ENCODE results near the gene CFAP221. TPM values are rescaled to one million over a fixed set of nuclear protein-coding genes. Genes with fewer than 3 reads are reported as not detected.

CFAP221 gene
- total RNA-seq, 2 experiments from 2014 or later = not detected

DNA sequence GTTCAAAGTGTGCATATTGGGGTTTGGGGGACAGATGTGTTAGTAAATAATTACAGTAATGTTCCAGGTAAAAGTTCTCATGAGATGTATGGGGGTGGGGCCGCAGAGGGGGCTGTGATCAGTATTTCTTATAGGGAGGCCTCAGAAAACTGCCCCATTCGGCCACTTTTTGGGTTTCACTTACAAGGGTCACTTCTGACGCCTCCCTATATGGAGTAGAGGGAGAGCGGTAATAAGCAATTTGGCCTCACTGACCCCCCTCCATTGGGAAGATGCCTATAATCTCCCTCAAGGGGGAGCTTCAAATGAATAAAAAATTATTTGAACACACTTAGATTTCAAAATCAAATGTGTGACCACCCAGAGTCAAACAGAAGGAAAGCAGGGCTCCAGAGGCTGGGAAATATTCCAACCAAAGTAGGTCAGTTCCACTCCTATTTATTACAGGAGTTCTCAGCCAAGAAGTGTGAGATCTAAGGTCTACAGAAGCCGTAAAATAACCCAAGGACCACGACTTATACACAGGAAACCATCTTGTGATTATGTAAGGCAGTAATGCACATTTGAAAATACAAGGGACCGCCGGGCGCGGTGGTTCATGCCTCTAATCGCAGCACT is 22.7 kb upstream of the CFAP221 start:
- no peaks in the 10 kb centered on the region for H3K36me3 Mint-ChIP-seq (ENCODE audit: low read depth)
- intact Hi-C loops (cut with DNase I, micrococcal nuclease) = no loop called here
- Histone ChIP-seq H3K36me3 (ENCODE audit: insufficient read depth, low read length) (no peaks in the 10 kb centered on the region), H3K27me3 (ENCODE audit: control insufficient read depth in 1 of 2, insufficient read depth in 2 of 2, low read length in 2 of 2) (peaks cover 15 to 18% of the 10 kb centered on the region in 2 experiments), H3K4me3 (ENCODE audit: low read length) (no peak overlapping the region), H3K4me1 (ENCODE audit: insufficient read depth, low read length) (no peaks in the 10 kb centered on the region), H3K27ac (ENCODE audit: low read depth in 1 of 2, low read length in 2 of 2) (no peak overlapping the region), H3K9me3 (ENCODE audit: control insufficient read depth in 1 of 2, insufficient read depth in 1 of 2, low read length in 2 of 2) (no peaks in the 10 kb centered on the region)
- no peaks in the 10 kb centered on the region for H3K4me1 Mint-ChIP-seq (ENCODE audit: low read depth)
- ChIA-PET POLR2A (no interaction called here), CTCF (no interaction called here)
- no peaks in the 10 kb centered on the region for H3K9me3 Mint-ChIP-seq
- H3K4me3 Mint-ChIP-seq = no peak overlapping the region
- H3K27me3 Mint-ChIP-seq = peaks cover 71% of the 10 kb centered on the region
- TF ChIP-seq, protein P1, sequence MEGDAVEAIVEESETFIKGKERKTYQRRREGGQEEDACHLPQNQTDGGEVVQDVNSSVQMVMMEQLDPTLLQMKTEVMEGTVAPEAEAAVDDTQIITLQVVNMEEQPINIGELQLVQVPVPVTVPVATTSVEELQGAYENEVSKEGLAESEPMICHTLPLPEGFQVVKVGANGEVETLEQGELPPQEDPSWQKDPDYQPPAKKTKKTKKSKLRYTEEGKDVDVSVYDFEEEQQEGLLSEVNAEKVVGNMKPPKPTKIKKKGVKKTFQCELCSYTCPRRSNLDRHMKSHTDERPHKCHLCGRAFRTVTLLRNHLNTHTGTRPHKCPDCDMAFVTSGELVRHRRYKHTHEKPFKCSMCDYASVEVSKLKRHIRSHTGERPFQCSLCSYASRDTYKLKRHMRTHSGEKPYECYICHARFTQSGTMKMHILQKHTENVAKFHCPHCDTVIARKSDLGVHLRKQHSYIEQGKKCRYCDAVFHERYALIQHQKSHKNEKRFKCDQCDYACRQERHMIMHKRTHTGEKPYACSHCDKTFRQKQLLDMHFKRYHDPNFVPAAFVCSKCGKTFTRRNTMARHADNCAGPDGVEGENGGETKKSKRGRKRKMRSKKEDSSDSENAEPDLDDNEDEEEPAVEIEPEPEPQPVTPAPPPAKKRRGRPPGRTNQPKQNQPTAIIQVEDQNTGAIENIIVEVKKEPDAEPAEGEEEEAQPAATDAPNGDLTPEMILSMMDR (IDR thresholded peaks at IDR 0.05) = no peak
- ATAC-seq (ENCODE audit: poor library complexity) (no peak), DNase-seq (no peak)
- H3K27ac Mint-ChIP-seq = no peak overlapping the region

DNA sequence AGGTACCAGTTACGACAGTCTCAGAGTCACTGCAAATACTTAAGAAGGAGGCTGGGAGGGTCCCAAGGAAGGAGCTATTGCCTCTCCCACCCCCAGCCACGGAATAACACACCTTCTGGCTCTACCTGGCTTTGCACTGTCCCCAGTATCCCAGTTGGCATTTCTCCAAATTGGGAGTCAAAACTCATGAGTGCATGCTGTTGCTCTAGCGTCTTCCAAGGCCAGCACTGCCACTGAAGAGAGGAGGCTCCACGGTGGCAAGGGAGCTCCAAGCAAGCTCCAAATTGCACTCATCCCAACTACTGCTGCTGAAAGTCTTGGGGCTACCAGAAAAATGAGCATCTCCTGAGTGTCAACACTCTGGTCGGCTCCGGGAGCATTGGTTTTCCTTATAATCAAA is 21.6 kb upstream of the CFAP221 start:
- H3K9me3 ChIP-seq (ENCODE audit: control insufficient read depth in 1 of 2, insufficient read depth in 1 of 2, low read length in 2 of 2) = no peaks in the 10 kb centered on the region
- intact Hi-C loops (cut with DNase I, micrococcal nuclease) = no loop called here
- H3K27me3 Mint-ChIP-seq = peaks cover 77% of the 10 kb centered on the region
- H3K36me3 ChIP-seq (ENCODE audit: insufficient read depth, low read length) = no peaks in the 10 kb centered on the region
- no peaks in the 10 kb centered on the region for H3K4me1 Mint-ChIP-seq (ENCODE audit: low read depth)
- H3K27ac Mint-ChIP-seq = no peak overlapping the region
- no peak overlapping the region for H3K4me3 ChIP-seq (ENCODE audit: low read length)
- no peak overlapping the region for H3K4me3 Mint-ChIP-seq
- H3K9me3 Mint-ChIP-seq = no peaks in the 10 kb centered on the region
- TF ChIP-seq, protein P1 (IDR thresholded peaks at IDR 0.05) = no peak
- no peaks in the 10 kb centered on the region for H3K4me1 ChIP-seq (ENCODE audit: insufficient read depth, low read length)
- H3K27ac ChIP-seq (ENCODE audit: low read depth in 1 of 2, low read length in 2 of 2) = no peak overlapping the region
- DNase-seq (no peak), ATAC-seq (ENCODE audit: poor library complexity) (no peak)
- peaks cover 13 to 27% of the 10 kb centered on the region in 2 experiments for H3K27me3 ChIP-seq (ENCODE audit: control insufficient read depth in 1 of 2, insufficient read depth in 2 of 2, low read length in 2 of 2)
- POLR2A ChIA-PET = no interaction called here
- H3K36me3 Mint-ChIP-seq (ENCODE audit: low read depth) = no peaks in the 10 kb centered on the region
- CTCF ChIA-PET = no interaction called here

DNA sequence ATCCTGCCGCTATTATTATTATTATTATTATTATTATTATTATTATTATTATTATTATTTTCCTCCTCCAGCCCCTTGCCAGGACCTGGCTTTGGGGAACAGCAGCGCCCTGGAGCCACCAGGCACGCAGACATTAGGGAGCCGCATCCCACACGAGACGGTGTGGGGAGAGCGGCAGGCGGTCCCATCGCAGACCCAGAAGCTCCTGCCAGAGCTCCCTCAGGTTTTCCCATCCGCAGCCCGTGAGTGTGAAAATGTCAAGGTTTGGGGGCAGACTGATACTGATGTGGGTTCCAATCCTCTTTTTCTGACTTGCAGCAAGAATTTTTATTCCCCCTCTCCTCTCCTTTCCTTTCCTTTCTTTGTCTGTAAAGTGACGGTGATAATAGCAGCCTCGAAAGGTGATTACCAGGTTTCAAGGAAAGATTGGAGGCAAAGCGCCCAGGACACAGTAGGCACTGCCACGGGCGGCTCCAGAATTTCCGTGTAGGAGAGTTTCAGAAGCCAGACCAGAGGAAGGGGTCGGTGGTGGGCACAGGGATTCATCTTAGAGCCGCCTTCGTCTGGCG is 20.8 kb upstream of the CFAP221 start:
- CTCF ChIA-PET = no interaction called here
- H3K27ac ChIP-seq (ENCODE audit: low read depth in 1 of 2, low read length in 2 of 2) = no peak overlapping the region
- DNase-seq = no peak
- no peak for ATAC-seq (ENCODE audit: poor library complexity)
- Mint-ChIP-seq H3K27ac (no peak overlapping the region), H3K9me3 (no peaks in the 10 kb centered on the region), H3K36me3 (ENCODE audit: low read depth) (no peaks in the 10 kb centered on the region), H3K4me3 (no peak overlapping the region), H3K4me1 (ENCODE audit: low read depth) (no peaks in the 10 kb centered on the region), H3K27me3 (peaks cover 77% of the 10 kb centered on the region)
- POLR2A ChIA-PET = no interaction called here
- TF ChIP-seq, protein P1 (IDR thresholded peaks at IDR 0.05) = no peak
- H3K36me3 ChIP-seq (ENCODE audit: insufficient read depth, low read length) = no peaks in the 10 kb centered on the region
- no peaks in the 10 kb centered on the region for H3K4me1 ChIP-seq (ENCODE audit: insufficient read depth, low read length)
- H3K27me3 ChIP-seq (ENCODE audit: control insufficient read depth in 1 of 2, insufficient read depth in 2 of 2, low read length in 2 of 2) = peaks cover 12 to 32% of the 10 kb centered on the region in 2 experiments
- no peaks in the 10 kb centered on the region for H3K9me3 ChIP-seq (ENCODE audit: control insufficient read depth in 1 of 2, insufficient read depth in 1 of 2, low read length in 2 of 2)
- H3K4me3 ChIP-seq (ENCODE audit: low read length) = no peak overlapping the region
- intact Hi-C loops (cut with DNase I, micrococcal nuclease) = no loop called here

Data from CD4-positive, alpha-beta T cell (primary cell).